Measurements from ENCODE around the gene PRR7. TPM values are rescaled to one million over a fixed set of nuclear protein-coding genes. Genes with fewer than 3 reads are reported as not detected.

The PRR7 gene
- total and polyA plus RNA-seq, 4 experiments from 2014 or later, result 5.2 to 17.8 (median 10.7) TPM

- Histone ChIP-seq H3K4me1 (ENCODE audit: insufficient read depth, low read length) (peaks cover 5% of the 10 kb centered on the region), H3K27ac (ENCODE audit: low read depth, low read length) (no peak overlapping the region), H3K27me3 (ENCODE audit: insufficient read depth, low read length) (peaks cover 3% of the 10 kb centered on the region), H3K4me3 (ENCODE audit: low read length in 2 of 2) (peak overlapping the region in 1 of 2 donors; percentile 17), H3K36me3 (ENCODE audit: insufficient read depth, low read length) (no peaks in the 10 kb centered on the region), H3K9me3 (ENCODE audit: control insufficient read depth in 1 of 2, low read length in 2 of 2) (no peaks in the 10 kb centered on the region)
- H3K27me3 Mint-ChIP-seq, result peaks cover 0 to 5% of the 10 kb centered on the region in 2 donors
- H3K36me3 Mint-ChIP-seq, result no peaks in the 10 kb centered on the region
- intact Hi-C loops (cut with micrococcal nuclease), result no loop called here
- H3K27ac Mint-ChIP-seq, result no peak overlapping the region
- ChIA-PET CTCF (ENCODE audit: partially characterized antibody) (interaction anchor here (0.9 to 1.5 kb wide), 7 partner anchors 17 to 163 kb away, joined by 3 to 5 read pairs (median 3); partner anchors contain the start of gene PDLIM7), POLR2A (ENCODE audit: partially characterized antibody) (interaction anchor here (0.9 to 1.5 kb wide), 4 partner anchors 17 to 47 kb away, joined by 3 to 6 read pairs (median 4); partner anchors contain the start of genes GRK6 and PDLIM7)
- H3K4me1 Mint-ChIP-seq, result peaks cover 0 to 25% (median 10%) of the 10 kb centered on the region in 4 donors
- peak overlapping the region; percentile 53 to 79 (median 72) for H3K4me3 Mint-ChIP-seq
- H3K9me3 Mint-ChIP-seq, result no peaks in the 10 kb centered on the region
- DNase-seq, result peak in 2 of 5 donors; percentile 38 to 59
Observed at GRCh38 chr5:177472460-177473442, 26.1 kb downstream of the PRR7 start.

GRCh38 chr5:177473443-177474001 is 26.9 kb downstream of the PRR7 start, which contains the start of gene DBN1:
Gene DBN1, minus strand, starts transcription at chr5:177473634. Its CDS starts 113 bp downstream, at chr5:177473521.
- peaks cover 0 to 5% of the 10 kb centered on the region in 2 donors for H3K27me3 Mint-ChIP-seq
- Histone ChIP-seq H3K4me3 (ENCODE audit: low read length in 2 of 2) (peak within 1 kb of the TSS in 1 of 2 donors; percentile 17), H3K36me3 (ENCODE audit: insufficient read depth, low read length) (no peaks in the 10 kb centered on the region), H3K9me3 (ENCODE audit: control insufficient read depth in 1 of 2, low read length in 2 of 2) (no peaks in the 10 kb centered on the region), H3K27me3 (ENCODE audit: insufficient read depth, low read length) (peaks cover 3% of the 10 kb centered on the region), H3K4me1 (ENCODE audit: insufficient read depth, low read length) (peaks cover 5% of the 10 kb centered on the region), H3K27ac (ENCODE audit: low read depth, low read length) (no peak within 1 kb of the TSS)
- peak within 1 kb of the TSS in 3 of 7 donors; percentile 17 to 65 (median 60) for H3K27ac Mint-ChIP-seq
- DNase-seq, result no peak
- ChIA-PET POLR2A (ENCODE audit: partially characterized antibody) (interaction anchor here (0.9 to 1.5 kb wide), 2 partner anchors 18 to 41 kb away, joined by 3 to 6 read pairs; no protein-coding TSS in a partner anchor), CTCF (ENCODE audit: partially characterized antibody) (interaction anchor here (1.1 to 2.2 kb wide), 3 partner anchors 18 to 83 kb away, joined by 3 to 9 read pairs (median 5); no protein-coding TSS in a partner anchor)
- peak within 1 kb of the TSS; percentile 67 to 84 (median 78) for H3K4me3 Mint-ChIP-seq
- intact Hi-C loops (cut with micrococcal nuclease), result loop anchor here (2.0 kb wide), 1 partner anchor 23 kb away; the partner anchor contains the start of gene PDLIM7
- no peaks in the 10 kb centered on the region for H3K36me3 Mint-ChIP-seq
- no peaks in the 10 kb centered on the region for H3K9me3 Mint-ChIP-seq
- H3K4me1 Mint-ChIP-seq, result peaks cover 0 to 25% (median 10%) of the 10 kb centered on the region in 4 donors

GRCh38 chr5:177474002-177474476 is 27.4 kb downstream of the PRR7 start:
- no peaks in the 10 kb centered on the region for H3K36me3 ChIP-seq (ENCODE audit: insufficient read depth, low read length)
- Mint-ChIP-seq H3K27ac (peak overlapping the region in 3 of 7 donors; percentile 17 to 65 (median 60)), H3K27me3 (peaks cover 0 to 5% of the 10 kb centered on the region in 2 donors), H3K36me3 (no peaks in the 10 kb centered on the region), H3K4me3 (peak overlapping the region; percentile 62 to 84 (median 74)), H3K4me1 (peaks cover 2 to 28% (median 11%) of the 10 kb centered on the region in 4 donors), H3K9me3 (no peaks in the 10 kb centered on the region)
- POLR2A ChIA-PET (ENCODE audit: partially characterized antibody), result no interaction called here
- intact Hi-C loops (cut with micrococcal nuclease), result loop anchor here (2.0 kb wide), 1 partner anchor 23 kb away; the partner anchor contains the start of gene PDLIM7
- CTCF ChIA-PET (ENCODE audit: partially characterized antibody), result interaction anchor here (1.1 to 2.2 kb wide), 3 partner anchors 19 to 83 kb away, joined by 3 to 9 read pairs (median 3); no protein-coding TSS in a partner anchor
- peaks cover 3% of the 10 kb centered on the region for H3K27me3 ChIP-seq (ENCODE audit: insufficient read depth, low read length)
- DNase-seq, result no peak
- H3K9me3 ChIP-seq (ENCODE audit: control insufficient read depth in 1 of 2, low read length in 2 of 2), result no peaks in the 10 kb centered on the region
- no peak overlapping the region for H3K4me3 ChIP-seq (ENCODE audit: low read length in 2 of 2)
- H3K27ac ChIP-seq (ENCODE audit: low read depth, low read length), result no peak overlapping the region
- H3K4me1 ChIP-seq (ENCODE audit: insufficient read depth, low read length), result peaks cover 5% of the 10 kb centered on the region

GRCh38 chr5:177474846-177475562 is 28.4 kb downstream of the PRR7 start:
- CTCF ChIA-PET (ENCODE audit: partially characterized antibody), result interaction anchor here (1.1 to 2.2 kb wide), 2 partner anchors 20 to 26 kb away, joined by 3 to 9 read pairs; no protein-coding TSS in a partner anchor
- H3K27me3 ChIP-seq (ENCODE audit: insufficient read depth, low read length), result peaks cover 3% of the 10 kb centered on the region
- H3K9me3 ChIP-seq (ENCODE audit: control insufficient read depth in 1 of 2, low read length in 2 of 2), result no peaks in the 10 kb centered on the region
- POLR2A ChIA-PET (ENCODE audit: partially characterized antibody), result no interaction called here
- no peak overlapping the region for H3K4me3 ChIP-seq (ENCODE audit: low read length in 2 of 2)
- Mint-ChIP-seq H3K9me3 (no peaks in the 10 kb centered on the region), H3K27me3 (peaks cover 0 to 5% of the 10 kb centered on the region in 2 donors), H3K4me3 (peak overlapping the region in 5 of 8 donors; percentile 62 to 84 (median 74)), H3K27ac (peak overlapping the region in 3 of 7 donors; percentile 4 to 65 (median 17)), H3K36me3 (no peaks in the 10 kb centered on the region), H3K4me1 (peaks cover 2 to 33% (median 12%) of the 10 kb centered on the region in 4 donors)
- no peak for DNase-seq
- no peak overlapping the region for H3K27ac ChIP-seq (ENCODE audit: low read depth, low read length)
- H3K36me3 ChIP-seq (ENCODE audit: insufficient read depth, low read length), result no peaks in the 10 kb centered on the region
- H3K4me1 ChIP-seq (ENCODE audit: insufficient read depth, low read length), result peaks cover 5% of the 10 kb centered on the region
- intact Hi-C loops (cut with micrococcal nuclease), result loop anchor here (2.0 kb wide), 1 partner anchor 22 kb away; the partner anchor contains the start of gene PDLIM7

GRCh38 chr5:177475563-177476427 is 29.2 kb downstream of the PRR7 start:
- DNase-seq, result no peak
- no peak overlapping the region for H3K27ac ChIP-seq (ENCODE audit: low read depth, low read length)
- H3K27me3 ChIP-seq (ENCODE audit: insufficient read depth, low read length), result peaks cover 3% of the 10 kb centered on the region
- Mint-ChIP-seq H3K4me3 (peak overlapping the region in 6 of 8 donors; percentile 9 to 76 (median 29)), H3K4me1 (peaks cover 2 to 33% (median 12%) of the 10 kb centered on the region in 4 donors), H3K36me3 (no peaks in the 10 kb centered on the region), H3K27ac (peak overlapping the region in 1 of 7 donors; percentile 42), H3K9me3 (no peaks in the 10 kb centered on the region), H3K27me3 (peaks cover 0 to 5% of the 10 kb centered on the region in 2 donors)
- peaks cover 5% of the 10 kb centered on the region for H3K4me1 ChIP-seq (ENCODE audit: insufficient read depth, low read length)
- ChIA-PET POLR2A (ENCODE audit: partially characterized antibody) (interaction anchor here (0.7 to 1.5 kb wide), 2 partner anchors 11 to 22 kb away, joined by 3 read pairs; partner anchors contain the start of gene PDLIM7), CTCF (ENCODE audit: partially characterized antibody) (interaction anchor here (0.9 to 2.2 kb wide), 3 partner anchors 22 to 166 kb away, joined by 3 to 9 read pairs (median 6); partner anchors contain the start of gene PDLIM7)
- intact Hi-C loops (cut with micrococcal nuclease), result loop anchor here (2.0 kb wide), 1 partner anchor 21 kb away; the partner anchor contains the start of gene PDLIM7
- no peak overlapping the region for H3K4me3 ChIP-seq (ENCODE audit: low read length in 2 of 2)
- no peaks in the 10 kb centered on the region for H3K9me3 ChIP-seq (ENCODE audit: control insufficient read depth in 1 of 2, low read length in 2 of 2)
- no peaks in the 10 kb centered on the region for H3K36me3 ChIP-seq (ENCODE audit: insufficient read depth, low read length)

All from CD4-positive, alpha-beta memory T cell (primary cell).